GM12878 (cell line): ENCODE data around the gene BRD3. TPM values are rescaled to one million over a fixed set of nuclear protein-coding genes. Genes with fewer than 3 reads are reported as not detected.

Experiments
- ATAC-seq: fragments of 200-7000 bp; cut with Tn5 transposase; 3 replicates; pipeline ENCODE4 v1.9.1; 2020; ENCODE audit warnings: mild to moderate bottlenecking, moderate library complexity
- BruUV-seq: library from RNA; stranded (reverse); fragments of 400-500 nt; replicated peaks from 2 replicates; lab custom pipeline; 2021; lab: Mats Ljungman, UMichigan
- CTCF ChIA-PET: fragments of 300-600 bp; sonication (Branson Sonifier 250); formaldehyde crosslinking; extraction: SDS; loops from one replicate; lab custom pipeline; 2021; ENCODE audit warnings: inconsistent platforms; lab: Yijun Ruan, JAX
- POLR2A ChIA-PET: fragments of 350-600 bp; formaldehyde crosslinking; extraction: SDS; loops from one replicate; lab custom pipeline; 2021; ENCODE audit warnings: inconsistent platforms; lab: Charles Lee
- RAD21 ChIA-PET: fragments of 300-600 bp; sonication (Branson Sonifier 250); formaldehyde crosslinking; loops from one replicate; lab custom pipeline; 2023; ENCODE audit warnings: antibody characterized with exemption; ENCODE audit not compliant: unreplicated experiment; lab: Charles Lee
- SMC1A ChIA-PET: fragments of 300-600 bp; sonication (Branson Sonifier 250); formaldehyde crosslinking; loops from one replicate; lab custom pipeline; 2023; ENCODE audit not compliant: unreplicated experiment, uncharacterized antibody; lab: Charles Lee
- DNase-seq: peaks from one replicate; pipeline ENCODE4 v3.0.0-alpha.2; 2011; ENCODE audit warnings: low read depth, low spot score
- FAIRE-seq: peaks from 3 replicates; lab custom pipeline; 2011; peaks lifted over from hg19 to GRCh38; lab: Jason Lieb, UNC
- H2AFZ ChIP-seq: 2 replicates; pipeline ENCODE4 v1.6.0; 2011; ENCODE audit warnings: low read depth, low read length, control low read depth; ENCODE audit not compliant: control insufficient read depth
- H3K27ac ChIP-seq: 2 replicates; pipeline ENCODE4 v1.5.1; 2011; ENCODE audit warnings: control low read depth; ENCODE audit not compliant: control insufficient read depth, insufficient read depth
- H3K27me3 ChIP-seq, 2 experiments: replicated peaks in 1 of 2; 2 replicates each; pipeline versions ENCODE4 v1.6.0 to v1.6.1; 2011; ENCODE audit warnings: low read length in 1 of 2; ENCODE audit not compliant: control insufficient read depth in 2 of 2, insufficient read depth in 2 of 2
- H3K36me3 ChIP-seq, 2 experiments: 2 replicates each; pipeline ENCODE4 v1.5.1; 2011; ENCODE audit warnings: low read length in 1 of 2; ENCODE audit not compliant: control insufficient read depth in 2 of 2, insufficient read depth in 2 of 2
- H3K4me1 ChIP-seq: 2 replicates; pipeline ENCODE4 v1.6.1; 2011; ENCODE audit warnings: mild to moderate bottlenecking, low read length, moderate library complexity, mixed read lengths; ENCODE audit not compliant: control insufficient read depth, insufficient read depth
- H3K4me2 ChIP-seq: 2 replicates; pipeline ENCODE4 v1.6.0; 2011; ENCODE audit warnings: control low read depth; ENCODE audit not compliant: control insufficient read depth, insufficient read depth
- H3K4me3 ChIP-seq: fragments of 200-600 bp; sonication (generic); 2 replicates; pipeline ENCODE4 v1.5.1; 2016
- H3K79me2 ChIP-seq: 2 replicates; pipeline ENCODE4 v1.6.0; 2011; ENCODE audit warnings: low read length; ENCODE audit not compliant: control insufficient read depth, insufficient read depth
- H3K9ac ChIP-seq: 2 replicates; pipeline ENCODE4 v1.8.0; 2011; ENCODE audit warnings: low read length, control low read depth, mixed read lengths; ENCODE audit not compliant: control insufficient read depth, insufficient read depth
- H3K9me3 ChIP-seq: replicated peaks from 3 replicates; pipeline ENCODE4 v1.5.1; 2011; ENCODE audit warnings: mild to moderate bottlenecking, low read length; ENCODE audit not compliant: control insufficient read depth, insufficient read depth
- H4K20me1 ChIP-seq: 2 replicates; pipeline ENCODE4 v1.6.0; 2011; ENCODE audit not compliant: control insufficient read depth, insufficient read depth
- CREB1 ChIP-seq: IDR thresholded peaks from 2 replicates; pipeline ENCODE4 v1.6.1; 2012; ENCODE audit warnings: low read depth, mild to moderate bottlenecking, inconsistent platforms
- JUNB ChIP-seq: IDR thresholded peaks from 2 replicates; pipeline ENCODE4 v1.6.1; 2016; ENCODE audit warnings: antibody characterized with exemption, mild to moderate bottlenecking
- MYC ChIP-seq: IDR thresholded peaks from 2 replicates; pipeline ENCODE4 v1.6.1; 2011; ENCODE audit warnings: mild to moderate bottlenecking, low read length, moderate library complexity, inconsistent platforms; ENCODE audit not compliant: insufficient read depth, insufficient replicate concordance, insufficient read length, severe bottlenecking
- NFYA ChIP-seq: IDR thresholded peaks from 2 replicates; pipeline ENCODE4 v1.6.1; 2011; ENCODE audit warnings: low read depth, mild to moderate bottlenecking, low read length, improper control_type of control experiment, borderline replicate concordance
- NFYB ChIP-seq: IDR thresholded peaks from 2 replicates; pipeline ENCODE4 v1.6.1; 2011; ENCODE audit warnings: low read depth, mild to moderate bottlenecking, low read length, improper control_type of control experiment, moderate library complexity; ENCODE audit not compliant: insufficient read depth
- POLR2A ChIP-seq: IDR thresholded peaks from 2 replicates; pipeline ENCODE4 v1.6.1; 2011; ENCODE audit warnings: low read depth, mild to moderate bottlenecking, low read length
- RAD21 ChIP-seq: IDR thresholded peaks from 2 replicates; pipeline ENCODE4 v1.6.1; 2011; ENCODE audit warnings: mild to moderate bottlenecking, low read depth, low read length, moderate library complexity; ENCODE audit not compliant: insufficient read depth
- SMC3 ChIP-seq: IDR thresholded peaks from 2 replicates; pipeline ENCODE4 v1.6.1; 2011; ENCODE audit warnings: low read length, improper control_type of control experiment, borderline replicate concordance
- ZBED1 ChIP-seq: IDR thresholded peaks from 2 replicates; pipeline ENCODE4 v1.6.1; 2016; ENCODE audit warnings: borderline replicate concordance
- ZNF207 ChIP-seq: fragments of 450-650 bp; IDR thresholded peaks from 2 replicates; pipeline ENCODE4 v1.6.1; 2014; ENCODE audit warnings: antibody characterized with exemption, mild to moderate bottlenecking, borderline replicate concordance
- ZSCAN29 ChIP-seq: fragments of 450-650 bp; IDR thresholded peaks from 2 replicates; pipeline ENCODE4 v1.6.1; 2017; ENCODE audit warnings: mild to moderate bottlenecking, moderate library complexity
- WGBS: methylation state at CpG from one replicate; pipeline ENCODE4 v1.1.6; 2016; ENCODE audit warnings: low lambda C conversion rate; ENCODE audit not compliant: insufficient replicate concordance, insufficient coverage; ENCODE audit errors: missing lambda C conversion rate; 5-methylcytosine and 5-hydroxymethylcytosine counted together
- in situ Hi-C: fragments of 300-500 bp; cut with MboI; formaldehyde crosslinking; loops from 9 replicates; pipeline ENCODE4 v1.14.3; 2018; ENCODE audit warnings: mixed read lengths
- intact Hi-C: fragments of 100-400 bp; cut with micrococcal nuclease; formaldehyde crosslinking; loops from one replicate; pipeline ENCODE4 v1.14.2; 2022; ENCODE audit not compliant: unreplicated experiment
- polyA plus RNA-seq, 11 experiments: library from polyadenylated mRNA; depleted of rRNA in 4 of 11; unstranded in 6 of 11; stranded (reverse) in 5 of 11; fragments of >200 nt; fragmentation: Nextera tagmentation in 4 of 11; fragmentation: Illumina TruSeq in 1 of 11; extraction: Ambion mirVana in 4 of 11; extraction: Trizol in 1 of 11; gene quantifications; 1 replicate in 1 of 11; 2 replicates in 10 of 11; pipeline versions ENCODE4 v1.2.1 to v1.2.3, GENCODE V29; 2011 to 2016; ENCODE audit warnings: inconsistent platforms in 2 of 11, missing spikeins in 2 of 11, low read depth in 1 of 11
- total RNA-seq, 4 experiments: library from RNA; depleted of rRNA in 3 of 4; stranded (reverse); fragments of >200 nt in 3 of 4; fragmentation: Illumina TruSeq in 1 of 4; extraction: Trizol in 1 of 4; gene quantifications; 2 replicates each; pipeline versions ENCODE4 v1.2.1 to v1.2.3, GENCODE V29; 2013 to 2021
- TF ChIP-seq, protein P1 (sequence below): fragments of 150-350 bp; IDR thresholded peaks from 2 replicates; pipeline ENCODE4 v1.6.1; 2014; ENCODE audit warnings: mild to moderate bottlenecking, low read depth, low read length
- TF ChIP-seq, protein P2 (sequence below): fragments of 450-650 bp; IDR thresholded peaks from 2 replicates; pipeline ENCODE4 v1.6.1; 2018; ENCODE audit warnings: mild to moderate bottlenecking, low read depth, moderate library complexity; ENCODE audit not compliant: partially characterized antibody
- TF ChIP-seq, protein P3 (sequence below): IDR thresholded peaks from 2 replicates; pipeline ENCODE4 v1.6.1; 2012; ENCODE audit warnings: low read depth, low read length, improper control_type of control experiment

BRD3 gene
- total and polyA plus RNA-seq, 10 of the 15 experiments (the other 5 are each of a cell fraction or from before 2014, with no cell fraction given), result 0.53 to 20.8 (median 4.8) TPM

DNA sequence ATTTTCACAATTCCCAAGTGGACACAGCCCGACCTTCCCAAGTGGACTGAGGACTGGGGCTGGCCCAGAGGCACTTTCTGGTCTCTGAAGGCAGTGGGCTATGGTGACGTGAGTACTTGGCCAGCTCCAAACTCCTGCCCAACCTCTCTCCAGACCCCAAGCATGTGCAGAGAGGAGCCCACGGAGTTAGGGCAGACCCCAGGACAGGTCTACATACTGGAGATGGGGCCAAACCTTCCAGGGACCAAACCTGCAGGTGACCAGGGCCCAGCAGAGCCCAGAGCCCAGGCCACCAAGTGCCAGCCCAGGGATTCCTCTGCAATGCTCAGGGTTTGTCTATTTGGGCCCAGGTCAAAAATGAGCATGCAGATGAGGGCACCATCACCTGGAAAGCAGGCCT lies 15.3 kb downstream of the BRD3 start:
- TF ChIP-seq ZSCAN29 (no peak), CREB1 (no peak), ZNF207 (no peak), RAD21 (no peak), ZBED1 (no peak), SMC3 (no peak), POLR2A (no peak), NFYA (no peak), NFYB (no peak), JUNB (no peak), MYC (no peak)
- TF ChIP-seq, protein P1, sequence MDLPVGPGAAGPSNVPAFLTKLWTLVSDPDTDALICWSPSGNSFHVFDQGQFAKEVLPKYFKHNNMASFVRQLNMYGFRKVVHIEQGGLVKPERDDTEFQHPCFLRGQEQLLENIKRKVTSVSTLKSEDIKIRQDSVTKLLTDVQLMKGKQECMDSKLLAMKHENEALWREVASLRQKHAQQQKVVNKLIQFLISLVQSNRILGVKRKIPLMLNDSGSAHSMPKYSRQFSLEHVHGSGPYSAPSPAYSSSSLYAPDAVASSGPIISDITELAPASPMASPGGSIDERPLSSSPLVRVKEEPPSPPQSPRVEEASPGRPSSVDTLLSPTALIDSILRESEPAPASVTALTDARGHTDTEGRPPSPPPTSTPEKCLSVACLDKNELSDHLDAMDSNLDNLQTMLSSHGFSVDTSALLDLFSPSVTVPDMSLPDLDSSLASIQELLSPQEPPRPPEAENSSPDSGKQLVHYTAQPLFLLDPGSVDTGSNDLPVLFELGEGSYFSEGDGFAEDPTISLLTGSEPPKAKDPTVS, result no peak
- TF ChIP-seq, protein P2, sequence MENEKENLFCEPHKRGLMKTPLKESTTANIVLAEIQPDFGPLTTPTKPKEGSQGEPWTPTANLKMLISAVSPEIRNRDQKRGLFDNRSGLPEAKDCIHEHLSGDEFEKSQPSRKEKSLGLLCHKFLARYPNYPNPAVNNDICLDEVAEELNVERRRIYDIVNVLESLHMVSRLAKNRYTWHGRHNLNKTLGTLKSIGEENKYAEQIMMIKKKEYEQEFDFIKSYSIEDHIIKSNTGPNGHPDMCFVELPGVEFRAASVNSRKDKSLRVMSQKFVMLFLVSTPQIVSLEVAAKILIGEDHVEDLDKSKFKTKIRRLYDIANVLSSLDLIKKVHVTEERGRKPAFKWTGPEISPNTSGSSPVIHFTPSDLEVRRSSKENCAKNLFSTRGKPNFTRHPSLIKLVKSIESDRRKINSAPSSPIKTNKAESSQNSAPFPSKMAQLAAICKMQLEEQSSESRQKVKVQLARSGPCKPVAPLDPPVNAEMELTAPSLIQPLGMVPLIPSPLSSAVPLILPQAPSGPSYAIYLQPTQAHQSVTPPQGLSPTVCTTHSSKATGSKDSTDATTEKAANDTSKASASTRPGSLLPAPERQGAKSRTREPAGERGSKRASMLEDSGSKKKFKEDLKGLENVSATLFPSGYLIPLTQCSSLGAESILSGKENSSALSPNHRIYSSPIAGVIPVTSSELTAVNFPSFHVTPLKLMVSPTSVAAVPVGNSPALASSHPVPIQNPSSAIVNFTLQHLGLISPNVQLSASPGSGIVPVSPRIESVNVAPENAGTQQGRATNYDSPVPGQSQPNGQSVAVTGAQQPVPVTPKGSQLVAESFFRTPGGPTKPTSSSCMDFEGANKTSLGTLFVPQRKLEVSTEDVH, result no peak
- TF ChIP-seq, protein P3, sequence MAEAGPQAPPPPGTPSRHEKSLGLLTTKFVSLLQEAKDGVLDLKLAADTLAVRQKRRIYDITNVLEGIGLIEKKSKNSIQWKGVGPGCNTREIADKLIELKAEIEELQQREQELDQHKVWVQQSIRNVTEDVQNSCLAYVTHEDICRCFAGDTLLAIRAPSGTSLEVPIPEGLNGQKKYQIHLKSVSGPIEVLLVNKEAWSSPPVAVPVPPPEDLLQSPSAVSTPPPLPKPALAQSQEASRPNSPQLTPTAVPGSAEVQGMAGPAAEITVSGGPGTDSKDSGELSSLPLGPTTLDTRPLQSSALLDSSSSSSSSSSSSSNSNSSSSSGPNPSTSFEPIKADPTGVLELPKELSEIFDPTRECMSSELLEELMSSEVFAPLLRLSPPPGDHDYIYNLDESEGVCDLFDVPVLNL, result no peak
- no peak for FAIRE-seq
- ChIA-PET RAD21 (no interaction called here), CTCF (no interaction called here), POLR2A (no interaction called here), SMC1A (no interaction called here)
- Histone ChIP-seq H3K79me2 (no peaks in the 10 kb centered on the region; the same call in 1 of the 2 replicates), H3K27ac (no peak overlapping the region), H4K20me1 (no peaks in the 10 kb centered on the region), H3K4me3 (no peak overlapping the region), H2AFZ (no peak overlapping the region), H3K4me2 (no peak overlapping the region), H3K27me3 (no peaks in the 10 kb centered on the region), H3K36me3 (peaks cover 0 to 19% of the 10 kb centered on the region in 2 experiments; a peak in 3 of 4 replicates), H3K9me3 (no peaks in the 10 kb centered on the region), H3K4me1 (no peaks in the 10 kb centered on the region), H3K9ac (no peak overlapping the region)
- in situ Hi-C loops (no loop called here), intact Hi-C loops (no loop called here)
- DNase-seq, result no peak
- 57% methylated on average over 3 of the region's 3 CpGs for WGBS
- BruUV-seq, result no TSS peak
- ATAC-seq, result no peak
